ENCODE data around the gene GABPB2. TPM values are rescaled to one million over a fixed set of nuclear protein-coding genes. Genes with fewer than 3 reads are reported as not detected.

Gene GABPB2
- total and polyA plus RNA-seq, 9 donors, result 3.7 to 8.2 (median 4.9) TPM

Other genes with a start within 250 kb of the GABPB2 start
- 30.9 TPM for gene ARNT, start 194.2 kb upstream of the GABPB2 start, total RNA-seq
- gene ARNT, start 194.2 kb upstream of the GABPB2 start, polyA plus RNA-seq (ENCODE audit: insufficient read depth in 1 of 8, insufficient read length in 8 of 8, low replicate concordance in 1 of 8), result 10 to 100 TPM; 30.2 to 44.1 (median 33.1) TPM
- not detected for gene CTXND2, start 183.6 kb upstream of the GABPB2 start, total RNA-seq
- not detected for gene CTXND2, start 183.6 kb upstream of the GABPB2 start, polyA plus RNA-seq (ENCODE audit: insufficient read depth in 1 of 8, insufficient read length in 8 of 8, low replicate concordance in 1 of 8)
- 40.6 TPM for gene SETDB1, start 144.4 kb upstream of the GABPB2 start, total RNA-seq
- gene SETDB1, start 144.4 kb upstream of the GABPB2 start, polyA plus RNA-seq (ENCODE audit: insufficient read depth in 1 of 8, insufficient read length in 8 of 8, low replicate concordance in 1 of 8), result 10 to 100 TPM; 31.5 to 41.5 (median 36.3) TPM
- 47.3 TPM for gene CERS2, start 95.9 kb upstream of the GABPB2 start, total RNA-seq
- gene CERS2, start 95.9 kb upstream of the GABPB2 start, polyA plus RNA-seq (ENCODE audit: insufficient read depth in 1 of 8, insufficient read length in 8 of 8, low replicate concordance in 1 of 8), result 100 to 1,000 TPM in 2 of 8 donors, 10 to 100 TPM in 6; 62.3 to 111 (median 84.0) TPM
- gene ANXA9, start 88.5 kb upstream of the GABPB2 start, total RNA-seq, result 0.04 TPM
- gene ANXA9, start 88.5 kb upstream of the GABPB2 start, polyA plus RNA-seq (ENCODE audit: insufficient read depth in 1 of 8, insufficient read length in 8 of 8, low replicate concordance in 1 of 8), result 1 to 10 TPM; 2.1 to 3.5 (median 2.5) TPM
- gene MINDY1, start 63.9 kb upstream of the GABPB2 start, total RNA-seq, result 15.7 TPM
- gene MINDY1, start 63.9 kb upstream of the GABPB2 start, polyA plus RNA-seq (ENCODE audit: insufficient read depth in 1 of 8, insufficient read length in 8 of 8, low replicate concordance in 1 of 8), result 10 to 100 TPM; 15.8 to 20.4 (median 17.0) TPM
- gene PRUNE1, start 62.3 kb upstream of the GABPB2 start, total RNA-seq, result 19.3 TPM
- gene PRUNE1, start 62.3 kb upstream of the GABPB2 start, polyA plus RNA-seq (ENCODE audit: insufficient read depth in 1 of 8, insufficient read length in 8 of 8, low replicate concordance in 1 of 8), result 10 to 100 TPM; 23.4 to 29.8 (median 25.6) TPM
- 0.53 TPM for gene BNIPL, start 34.2 kb upstream of the GABPB2 start, total RNA-seq
- gene BNIPL, start 34.2 kb upstream of the GABPB2 start, polyA plus RNA-seq (ENCODE audit: insufficient read depth in 1 of 8, insufficient read length in 8 of 8, low replicate concordance in 1 of 8), result 1 to 10 TPM in 3 of 8 donors, under 1 TPM in 5; 0.22 to 5.1 (median 0.69) TPM
- gene C1orf56, start 23.0 kb upstream of the GABPB2 start, total RNA-seq, result 2.6 TPM
- 1 to 10 TPM; 4.7 to 8.6 (median 5.9) TPM for gene C1orf56, start 23.0 kb upstream of the GABPB2 start, polyA plus RNA-seq (ENCODE audit: insufficient read depth in 1 of 8, insufficient read length in 8 of 8, low replicate concordance in 1 of 8)
- 42.6 TPM for gene CDC42SE1, start 11.1 kb upstream of the GABPB2 start, total RNA-seq
- gene CDC42SE1, start 11.1 kb upstream of the GABPB2 start, polyA plus RNA-seq (ENCODE audit: insufficient read depth in 1 of 8, insufficient read length in 8 of 8, low replicate concordance in 1 of 8), result 10 to 100 TPM; 47.5 to 68.4 (median 54.3) TPM
- gene MLLT11, start 10.4 kb upstream of the GABPB2 start, total RNA-seq, result 5.5 TPM
- 10 to 100 TPM; 11.0 to 20.1 (median 15.2) TPM for gene MLLT11, start 10.4 kb upstream of the GABPB2 start, polyA plus RNA-seq (ENCODE audit: insufficient read depth in 1 of 8, insufficient read length in 8 of 8, low replicate concordance in 1 of 8)
- 33.4 TPM for gene SEMA6C, start 75.9 kb downstream of the GABPB2 start, total RNA-seq
- 100 to 1,000 TPM in 1 of 8 donors, 10 to 100 TPM in 7; 56.3 to 112 (median 88.1) TPM for gene SEMA6C, start 75.9 kb downstream of the GABPB2 start, polyA plus RNA-seq (ENCODE audit: insufficient read depth in 1 of 8, insufficient read length in 8 of 8, low replicate concordance in 1 of 8)
- 3.0 TPM for gene TNFAIP8L2, start 85.9 kb downstream of the GABPB2 start, total RNA-seq
- gene TNFAIP8L2, start 85.9 kb downstream of the GABPB2 start, polyA plus RNA-seq (ENCODE audit: insufficient read depth in 1 of 8, insufficient read length in 8 of 8, low replicate concordance in 1 of 8), result 1 to 10 TPM; 1.5 to 2.5 (median 2.1) TPM
- 14.1 TPM for gene LYSMD1, start 95.1 kb downstream of the GABPB2 start, total RNA-seq
- gene LYSMD1, start 95.1 kb downstream of the GABPB2 start, polyA plus RNA-seq (ENCODE audit: insufficient read depth in 1 of 8, insufficient read length in 8 of 8, low replicate concordance in 1 of 8), result 10 to 100 TPM; 10.2 to 12.9 (median 11.6) TPM
- gene SCNM1, start 95.4 kb downstream of the GABPB2 start, total RNA-seq, result 53.6 TPM
- 10 to 100 TPM; 32.9 to 42.8 (median 36.7) TPM for gene SCNM1, start 95.4 kb downstream of the GABPB2 start, polyA plus RNA-seq (ENCODE audit: insufficient read depth in 1 of 8, insufficient read length in 8 of 8, low replicate concordance in 1 of 8)
- 15.2 TPM for gene TMOD4, start 105.2 kb downstream of the GABPB2 start, total RNA-seq
- gene TMOD4, start 105.2 kb downstream of the GABPB2 start, polyA plus RNA-seq (ENCODE audit: insufficient read depth in 1 of 8, insufficient read length in 8 of 8, low replicate concordance in 1 of 8), result 10 to 100 TPM; 15.4 to 38.4 (median 22.6) TPM
- gene VPS72, start 119.4 kb downstream of the GABPB2 start, total RNA-seq, result 45.0 TPM
- 10 to 100 TPM; 44.2 to 59.9 (median 52.8) TPM for gene VPS72, start 119.4 kb downstream of the GABPB2 start, polyA plus RNA-seq (ENCODE audit: insufficient read depth in 1 of 8, insufficient read length in 8 of 8, low replicate concordance in 1 of 8)
- gene PIP5K1A, start 127.8 kb downstream of the GABPB2 start, total RNA-seq, result 27.1 TPM
- gene PIP5K1A, start 127.8 kb downstream of the GABPB2 start, polyA plus RNA-seq (ENCODE audit: insufficient read depth in 1 of 8, insufficient read length in 8 of 8, low replicate concordance in 1 of 8), result 10 to 100 TPM; 35.0 to 46.0 (median 38.3) TPM
- 183 TPM for gene PSMD4, start 184.0 kb downstream of the GABPB2 start, total RNA-seq
- gene PSMD4, start 184.0 kb downstream of the GABPB2 start, polyA plus RNA-seq (ENCODE audit: insufficient read depth in 1 of 8, insufficient read length in 8 of 8, low replicate concordance in 1 of 8), result 100 to 1,000 TPM; 122 to 141 (median 128) TPM
- 8.5 TPM for gene ZNF687, start 211.5 kb downstream of the GABPB2 start, total RNA-seq
- 10 to 100 TPM; 11.1 to 14.8 (median 13.7) TPM for gene ZNF687, start 211.5 kb downstream of the GABPB2 start, polyA plus RNA-seq (ENCODE audit: insufficient read depth in 1 of 8, insufficient read length in 8 of 8, low replicate concordance in 1 of 8)